Measurements from ENCODE around the gene SCAF11.

DNA sequence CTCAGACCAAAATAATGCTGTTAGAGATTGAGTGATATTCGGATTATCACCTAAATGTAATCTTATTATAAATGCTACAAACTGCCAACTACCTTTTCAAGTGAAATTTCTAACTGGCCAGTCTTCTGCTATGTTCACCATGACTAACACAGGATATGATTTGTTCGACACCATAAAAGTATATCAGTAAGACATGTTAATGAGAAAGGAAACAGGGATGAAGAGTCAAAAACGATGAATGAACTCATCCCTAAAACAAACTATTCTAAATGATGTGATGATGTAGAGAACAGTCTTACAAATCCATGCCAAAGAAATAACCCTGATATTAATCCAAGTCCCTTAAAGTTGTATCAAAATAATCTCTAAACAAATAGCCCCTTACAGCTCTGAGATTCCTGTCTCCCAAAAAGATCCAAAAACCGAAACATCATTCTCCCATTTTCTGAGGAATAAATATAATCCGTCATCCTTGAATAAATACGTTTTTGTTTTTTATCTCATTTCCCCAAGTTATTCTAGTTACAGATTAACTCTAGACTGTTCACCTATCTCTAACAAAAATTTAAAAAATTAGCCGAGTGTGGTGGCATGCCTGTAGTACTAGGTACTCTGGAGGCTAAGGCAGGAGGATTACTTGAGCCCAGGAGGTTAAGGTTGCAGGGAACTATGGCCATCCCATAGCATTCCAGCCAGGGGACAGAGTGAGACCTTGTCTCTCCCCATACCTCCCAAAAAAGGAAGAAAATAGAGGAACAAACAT, 9.1 kb downstream of the SCAF11 start:
- TF ChIP-seq POLR2A (IDR thresholded peaks at IDR 0.05; ENCODE audit: low read length) (no peak), GATA1 (IDR thresholded peaks at IDR 0.05; ENCODE audit: low read depth, low read length) (no peak)
